Measurements from ENCODE around the gene ABO. TPM values are rescaled to one million over a fixed set of nuclear protein-coding genes. Genes with fewer than 3 reads are reported as not detected.

Gene ABO
- total and polyA plus RNA-seq, 2 of the 8 experiments (the other 6 are each of a cell fraction or from before 2014, with no cell fraction given): 0.03 TPM; not detected in 1

DNA sequence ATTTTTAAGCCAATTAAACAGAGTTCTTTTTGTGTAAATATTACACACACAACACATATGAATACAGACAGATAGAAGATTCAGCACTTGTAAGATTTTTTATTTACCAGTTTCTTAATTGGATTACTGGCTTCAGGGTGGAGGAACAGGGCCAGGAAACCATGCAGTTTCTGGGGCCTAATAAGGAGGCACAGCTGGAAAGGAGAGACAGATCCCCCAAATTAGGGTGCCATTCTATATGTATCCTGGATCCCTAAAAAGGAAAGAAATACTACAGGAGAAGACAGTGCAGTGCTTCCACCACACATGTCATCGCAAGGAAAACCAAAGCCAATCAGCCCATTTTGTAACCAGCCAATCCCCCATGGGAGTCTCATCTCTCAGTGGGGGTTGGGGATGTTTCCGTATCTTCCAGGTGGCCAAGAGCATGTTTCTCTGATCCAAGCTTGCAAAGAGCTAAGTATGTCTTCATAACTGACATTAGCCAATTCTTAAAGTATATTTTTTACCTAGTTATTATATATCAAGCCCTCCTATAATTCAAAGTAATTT lies 15.8 kb upstream of the ABO start:
- Histone ChIP-seq H2AK5ac (ENCODE audit: low read depth, low read length) (no peak overlapping the region), H2BK12ac (ENCODE audit: low read depth, low read length) (no peak overlapping the region), H4K91ac (replicated peaks; ENCODE audit: insufficient read length, low read length) (no peak overlapping the region), H2BK5ac (ENCODE audit: low read depth, low read length) (no peak overlapping the region), H3K4me1 (replicated peaks in 1 of 4; ENCODE audit: control insufficient read depth in 3 of 4, insufficient read depth in 4 of 4, low read length in 3 of 4) (no peaks in the 10 kb centered on the region), H2BK15ac (ENCODE audit: low read length) (no peak overlapping the region), H3K18ac (ENCODE audit: extremely low read depth, low read length) (no peak overlapping the region), H3K27ac (ENCODE audit: low read depth, low read length) (no peak overlapping the region), H3K56ac (replicated peaks; ENCODE audit: insufficient read length, low read depth, low read length) (no peak overlapping the region), H4K20me1 (replicated peaks in 1 of 2; ENCODE audit: control insufficient read depth in 1 of 2, insufficient read depth in 2 of 2, low read length in 2 of 2) (no peaks in the 10 kb centered on the region), H2BK120ac (replicated peaks; ENCODE audit: low read depth, low read length) (no peak overlapping the region), H3K9me3 (ENCODE audit: insufficient read depth in 2 of 2, low read depth in 1 of 2, low read length in 1 of 2) (peaks cover 37 to 44% of the 10 kb centered on the region in 2 experiments), H3K4ac (replicated peaks; ENCODE audit: insufficient read length, low read depth, low read length) (no peak overlapping the region), H3K36me3 (ENCODE audit: control insufficient read depth in 2 of 4, insufficient read depth in 4 of 4, low read length in 3 of 4) (no peaks in the 10 kb centered on the region), H3K23ac (ENCODE audit: insufficient read length) (no peak overlapping the region), H2BK20ac (ENCODE audit: low read length) (no peak overlapping the region), H3K23me2 (ENCODE audit: low read depth, low read length) (no peaks in the 10 kb centered on the region), H3K9ac (replicated peaks in 1 of 4; ENCODE audit: extremely low read depth in 1 of 4, low read depth in 3 of 4, low read length in 3 of 4) (no peak overlapping the region), H3K4me3 (ENCODE audit: extremely low read depth in 1 of 4, insufficient read depth in 2 of 4, low read depth in 3 of 4, low read length in 4 of 4) (no peak overlapping the region), H4K5ac (ENCODE audit: insufficient read length, low read depth, low read length) (no peak overlapping the region), H3K79me2 (ENCODE audit: control insufficient read depth in 1 of 2, insufficient read depth in 2 of 2, low read length in 2 of 2) (no peaks in the 10 kb centered on the region), H3K79me1 (ENCODE audit: low read depth, low read length) (no peaks in the 10 kb centered on the region), H3K14ac (ENCODE audit: insufficient read length) (no peak overlapping the region), H4K8ac (ENCODE audit: extremely low read depth, insufficient read depth, low read length) (no peak overlapping the region), H2AFZ (ENCODE audit: low read length) (no peak overlapping the region), H3K27me3 (replicated peaks in 1 of 4; ENCODE audit: control insufficient read depth in 3 of 4, extremely low read depth in 1 of 4, insufficient read depth in 3 of 4, low read length in 3 of 4) (no peaks in the 10 kb centered on the region), H3K4me2 (ENCODE audit: insufficient read depth in 1 of 2, low read depth in 2 of 2, low read length in 2 of 2) (no peak overlapping the region)
- CTCF ChIA-PET (ENCODE audit: partially characterized antibody): no interaction called here
- POLR2A ChIA-PET (ENCODE audit: partially characterized antibody): no interaction called here
- no peak for FAIRE-seq
- WGBS, 2 experiments (ENCODE audit: extremely low coverage in 1 of 2, insufficient coverage in 1 of 2, insufficient read length in 1 of 2, insufficient replicate concordance in 2 of 2, low coverage in 1 of 2, low lambda C conversion rate in 2 of 2, missing lambda C conversion rate in 1 of 2): 83% methylated on average over 2 of the region's 2 CpGs; no CpG with 5 or more reads in 1 of the 2 experiments
- no peak for DNase-seq (ENCODE audit: low read depth in 1 of 2, low spot score in 2 of 2)
- TF ChIP-seq BCL11A (IDR thresholded peaks at IDR 0.05; ENCODE audit: low read depth in 2 of 2, low read length in 2 of 2): no peak
- TF ChIP-seq CREB1 (IDR thresholded peaks at IDR 0.05): no peak
- TF ChIP-seq HDAC2 (IDR thresholded peaks at IDR 0.05; ENCODE audit: borderline replicate concordance in 1 of 2, low read depth in 2 of 2, low read length in 2 of 2): no peak
- no peak for TF ChIP-seq CHD1 (IDR thresholded peaks at IDR 0.05; ENCODE audit: low read depth, low read length)
- TF ChIP-seq CTBP2 (IDR thresholded peaks at IDR 0.05; ENCODE audit: borderline replicate concordance, insufficient read depth, insufficient read length, low read length): no peak
- no peak for TF ChIP-seq ZNF274 (IDR thresholded peaks at IDR 0.05; ENCODE audit: borderline replicate concordance, extremely low read depth, low read length)
- no peak for TF ChIP-seq EGR1 (IDR thresholded peaks at IDR 0.05; ENCODE audit: borderline replicate concordance, low read depth, low read length)
- no peak for TF ChIP-seq BRCA1 (IDR thresholded peaks at IDR 0.05; ENCODE audit: low read depth, low read length)
- TF ChIP-seq KDM4A (IDR thresholded peaks at IDR 0.05; ENCODE audit: low read depth, low read length, severe bottlenecking): no peak
- no peak for TF ChIP-seq GABPA (IDR thresholded peaks at IDR 0.05; ENCODE audit: borderline replicate concordance, insufficient read depth, low read length)
- no peak for TF ChIP-seq TBP (IDR thresholded peaks at IDR 0.05; ENCODE audit: low read depth, low read length)
- TF ChIP-seq SIN3A (conservative IDR thresholded peaks at IDR 0.05 in 1 of 2, IDR thresholded peaks at IDR 0.05 in 1 of 2; ENCODE audit: low read depth in 1 of 2, low read length in 2 of 2): no peak
- no peak for TF ChIP-seq CEBPB (IDR thresholded peaks at IDR 0.05; ENCODE audit: low read depth, low read length)
- TF ChIP-seq ATF3 (IDR thresholded peaks at IDR 0.05; ENCODE audit: insufficient read depth, low read depth, low read length): no peak
